Endothelial cell of umbilical vein (primary cell): Measurements from ENCODE around the gene ARSD. TPM values are rescaled to one million over a fixed set of nuclear protein-coding genes. Genes with fewer than 3 reads are reported as not detected.

Experiments
- BruUV-seq: library from RNA; stranded (reverse); fragments of 400-500 nt; replicated peaks from 2 replicates; lab custom pipeline; 2021; lab: Mats Ljungman, UMichigan
- CTCF ChIA-PET: fragments of 300-600, 350-600 bp; sonication (Branson Sonifier 250); formaldehyde crosslinking; loops from one replicate; lab custom pipeline; 2021; ENCODE audit warnings: antibody characterized with exemption, inconsistent platforms; lab: Charles Lee
- POLR2A ChIA-PET: fragments of 300-600, 350-600 bp; sonication (Branson Sonifier 250); formaldehyde crosslinking; loops from one replicate; lab custom pipeline; 2021; ENCODE audit warnings: antibody characterized with exemption, inconsistent platforms; lab: Charles Lee
- DNase-seq: peaks from one replicate; pipeline ENCODE4 v3.0.0-alpha.2; 2011; ENCODE audit warnings: low read depth, low spot score
- FAIRE-seq: peaks from 2 replicates; lab custom pipeline; 2011; peaks lifted over from hg19 to GRCh38; lab: Jason Lieb, UNC
- H2AFZ ChIP-seq: 2 replicates; pipeline ENCODE4 v1.6.0; 2012; ENCODE audit warnings: low read depth, low read length, control low read depth, inconsistent platforms
- H3K27ac ChIP-seq: 2 replicates; pipeline ENCODE4 v1.5.1; 2011; ENCODE audit warnings: low read depth, mild to moderate bottlenecking, control low read depth, low read length, moderate library complexity; ENCODE audit not compliant: insufficient read depth
- H3K27me3 ChIP-seq, 2 experiments: 2 replicates each; pipeline versions ENCODE4 v1.6.0 to v1.6.1; 2011; ENCODE audit warnings: low read length in 2 of 2, mixed read lengths in 1 of 2; ENCODE audit not compliant: control insufficient read depth in 2 of 2, insufficient read depth in 2 of 2
- H3K36me3 ChIP-seq, 2 experiments: 2 replicates in 1 of 2; 3 replicates in 1 of 2; pipeline ENCODE4 v1.5.1; 2011; ENCODE audit warnings: low read length in 2 of 2, mild to moderate bottlenecking in 1 of 2, moderate library complexity in 1 of 2; ENCODE audit not compliant: control insufficient read depth in 2 of 2, insufficient read depth in 2 of 2; ENCODE audit errors: extremely low read depth in 1 of 2
- H3K4me1 ChIP-seq: 3 replicates; pipeline ENCODE4 v1.5.1; 2011; ENCODE audit warnings: mild to moderate bottlenecking, low read length; ENCODE audit not compliant: control insufficient read depth, insufficient read depth; ENCODE audit errors: extremely low read depth
- H3K4me2 ChIP-seq: 2 replicates; pipeline ENCODE4 v1.6.1; 2011; ENCODE audit warnings: low read length, control low read depth, mixed read lengths; ENCODE audit not compliant: insufficient read depth
- H3K4me3 ChIP-seq, 3 experiments: fragments of 200-600 bp in 1 of 3; sonication (generic), shearing (Covaris generic) in 1 of 3; replicated peaks in 1 of 3; 2 replicates each; pipeline ENCODE4 v1.5.1; 2011 to 2016; ENCODE audit warnings: control low read depth in 3 of 3, low read length in 3 of 3, mild to moderate bottlenecking in 2 of 3, inconsistent platforms in 1 of 3, low read depth in 1 of 3, moderate library complexity in 1 of 3; ENCODE audit not compliant: insufficient read depth in 1 of 3
- H3K79me2 ChIP-seq: 2 replicates; pipeline ENCODE4 v1.6.0; 2012; ENCODE audit warnings: low read length, inconsistent platforms; ENCODE audit not compliant: control insufficient read depth, insufficient read depth
- H3K9ac ChIP-seq: replicated peaks from 2 replicates; pipeline ENCODE3; 2011; ENCODE audit warnings: low read length, control low read depth; ENCODE audit not compliant: insufficient read depth; ENCODE audit errors: extremely low read depth
- H3K9me1 ChIP-seq: replicated peaks from 3 replicates; pipeline ENCODE4 v1.6.0; 2011; ENCODE audit warnings: mild to moderate bottlenecking, low read length; ENCODE audit not compliant: control insufficient read depth, insufficient read depth; ENCODE audit errors: extremely low read depth
- H3K9me3 ChIP-seq: replicated peaks from 2 replicates; pipeline ENCODE4 v1.5.1; 2012; ENCODE audit warnings: low read length, inconsistent platforms; ENCODE audit not compliant: control insufficient read depth, insufficient read depth
- H4K20me1 ChIP-seq: replicated peaks from 2 replicates; pipeline ENCODE3; 2011; ENCODE audit warnings: mild to moderate bottlenecking, low read length; ENCODE audit not compliant: control insufficient read depth, insufficient read depth; ENCODE audit errors: extremely low read depth
- CTCF ChIP-seq, 2 donors: IDR thresholded peaks; 1 replicate in 1 of 2; 2 replicates in 1 of 2; pipeline ENCODE4 v1.5.1; 2011; ENCODE audit warnings: low read length in 2 of 2, mild to moderate bottlenecking in 2 of 2, moderate library complexity in 2 of 2, control low read depth in 1 of 2, inconsistent platforms in 1 of 2, low read depth in 1 of 2; ENCODE audit not compliant: insufficient read depth in 1 of 2; ENCODE audit errors: extremely low read depth in 1 of 2
- EZH2 ChIP-seq: IDR thresholded peaks from 2 replicates; pipeline ENCODE4 v1.6.1; 2012; ENCODE audit warnings: borderline replicate concordance, low read depth, mild to moderate bottlenecking, moderate library complexity, low read length, inconsistent platforms; ENCODE audit not compliant: severe bottlenecking
- FOS ChIP-seq: IDR thresholded peaks from 2 replicates; pipeline ENCODE4 v1.6.1; 2011; ENCODE audit warnings: mild to moderate bottlenecking, low read length, moderate library complexity, borderline replicate concordance; ENCODE audit not compliant: insufficient read depth
- POLR2AphosphoS5 ChIP-seq: IDR thresholded peaks from 2 replicates; pipeline ENCODE4 v1.6.1; 2012; ENCODE audit warnings: low read depth, mild to moderate bottlenecking, control low read depth, low read length, moderate library complexity; ENCODE audit not compliant: insufficient read depth
- dilution Hi-C: fragments of 300-500 bp; cut with MboI; formaldehyde crosslinking; loops from one replicate; pipeline ENCODE4 v1.15.0; 2019; ENCODE audit warnings: low sequenced_read_pairs; ENCODE audit not compliant: extremely low pct_ligation_motif_present
- intact Hi-C: fragments of 100-400 bp; cut with micrococcal nuclease; formaldehyde crosslinking; loops from one replicate; pipeline ENCODE4 v1.10.0; 2022
- polyA plus RNA-seq, 4 experiments: library from polyadenylated mRNA; depleted of rRNA in 3 of 4; stranded (reverse) in 3 of 4; unstranded in 1 of 4; fragments of >200 nt; gene quantifications; 2 replicates each; pipeline versions ENCODE4 v1.2.1 to v1.2.3, GENCODE V29; 2011 to 2012; ENCODE audit warnings: missing spikeins in 1 of 4
- total RNA-seq: library from RNA; stranded (reverse); gene quantifications from 2 replicates; pipeline ENCODE4 v1.2.3, GENCODE V29; 2021
- TF ChIP-seq, protein P1 (sequence below): IDR thresholded peaks from 2 replicates; pipeline ENCODE4 v1.6.1; 2011; ENCODE audit not compliant: insufficient read depth, insufficient read length

The ARSD gene
- total and polyA plus RNA-seq, 2 donors (not counting 3 experiments of a cell fraction or from before 2014, with no cell fraction given), result 15.5 to 18.6 TPM

DNA sequence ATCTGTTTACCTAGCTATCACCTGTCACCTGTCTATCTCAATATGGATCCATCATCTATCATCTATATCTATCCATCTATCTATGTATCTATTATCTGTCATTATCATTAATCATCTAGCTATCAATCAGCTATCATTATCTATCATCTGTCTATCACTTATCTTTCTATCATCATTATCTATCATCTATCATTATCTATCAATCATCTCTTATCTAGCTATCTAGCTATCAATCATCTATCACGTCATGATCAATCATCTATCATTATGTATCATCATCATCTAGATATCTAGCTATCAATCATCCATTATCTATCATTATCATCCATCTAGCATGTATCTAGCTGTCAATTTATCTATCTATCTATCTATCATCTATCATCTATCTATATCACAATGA, 7.9 kb downstream of the ARSD start:
- DNase-seq (no peak), FAIRE-seq (no peak)
- TF ChIP-seq FOS, result no peak
- TF ChIP-seq EZH2, result no peak
- TF ChIP-seq, protein P1, sequence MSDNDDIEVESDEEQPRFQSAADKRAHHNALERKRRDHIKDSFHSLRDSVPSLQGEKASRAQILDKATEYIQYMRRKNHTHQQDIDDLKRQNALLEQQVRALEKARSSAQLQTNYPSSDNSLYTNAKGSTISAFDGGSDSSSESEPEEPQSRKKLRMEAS, result no peak
- no peak for TF ChIP-seq POLR2AphosphoS5
- H3K9me3 ChIP-seq, result no peaks in the 10 kb centered on the region
- H3K9ac ChIP-seq, result no peak overlapping the region
- H3K36me3 ChIP-seq, result no peaks in the 10 kb centered on the region
- no peaks in the 10 kb centered on the region for H4K20me1 ChIP-seq
- H3K4me1 ChIP-seq, result no peaks in the 10 kb centered on the region
- dilution Hi-C loops (no loop called here), intact Hi-C loops (no loop called here)
- no peaks in the 10 kb centered on the region for H3K9me1 ChIP-seq
- no peak overlapping the region for H3K4me3 ChIP-seq
- H3K4me2 ChIP-seq, result no peak overlapping the region
- CTCF ChIA-PET, result no interaction called here
- no peaks in the 10 kb centered on the region for H3K27me3 ChIP-seq
- POLR2A ChIA-PET, result no interaction called here
- H3K27ac ChIP-seq, result no peak overlapping the region
- BruUV-seq, result no TSS peak
- H3K79me2 ChIP-seq, result no peaks in the 10 kb centered on the region
- H2AFZ ChIP-seq, result no peak overlapping the region

DNA sequence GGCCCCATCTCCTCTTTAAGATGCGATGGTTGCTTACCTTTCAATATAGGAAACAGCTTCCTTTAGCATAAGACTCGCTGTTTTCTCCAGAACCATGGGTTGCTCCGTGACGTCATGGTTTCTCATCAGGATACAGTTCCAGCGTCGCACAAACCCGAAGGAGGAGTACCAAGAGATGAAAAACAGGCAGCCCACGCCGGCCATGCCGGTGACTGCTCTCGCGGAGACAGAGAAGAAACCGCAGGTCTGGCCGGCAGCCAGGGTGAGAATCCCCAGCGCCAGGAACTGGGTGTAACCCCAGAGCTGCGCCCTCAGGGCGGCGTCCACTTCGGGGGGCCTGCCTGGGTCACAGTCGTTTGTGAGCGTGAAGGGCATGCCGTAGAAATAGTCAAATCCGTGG, 11.4 kb downstream of the ARSD start:
- no peak overlapping the region for H2AFZ ChIP-seq
- dilution Hi-C loops (no loop called here), intact Hi-C loops (no loop called here)
- POLR2A ChIA-PET, result no interaction called here
- no peak overlapping the region for H3K27ac ChIP-seq
- no peaks in the 10 kb centered on the region for H3K9me3 ChIP-seq
- no peak for FAIRE-seq
- TF ChIP-seq POLR2AphosphoS5, result no peak
- TF ChIP-seq, protein P1, result no peak
- no peak for TF ChIP-seq CTCF (IDR thresholded peaks at IDR 0.05; ENCODE audit: extremely low read depth in 1 of 2, insufficient read depth in 1 of 2, low read depth in 1 of 2, low read length in 2 of 2)
- no peak for TF ChIP-seq EZH2
- H3K27me3 ChIP-seq, result no peaks in the 10 kb centered on the region
- H3K9ac ChIP-seq, result no peak overlapping the region
- BruUV-seq, result no TSS peak
- H3K79me2 ChIP-seq, result no peaks in the 10 kb centered on the region
- CTCF ChIA-PET, result no interaction called here
- no peak overlapping the region for H3K4me3 ChIP-seq
- no peak for DNase-seq
- H3K9me1 ChIP-seq, result no peaks in the 10 kb centered on the region
- no peaks in the 10 kb centered on the region for H3K4me1 ChIP-seq
- H4K20me1 ChIP-seq, result no peaks in the 10 kb centered on the region
- no peak overlapping the region for H3K4me2 ChIP-seq
- H3K36me3 ChIP-seq, result no peaks in the 10 kb centered on the region
